PC-9 (cell line): ENCODE measurements around the gene GCLM. TPM values are rescaled to one million over a fixed set of nuclear protein-coding genes. Genes with fewer than 3 reads are reported as not detected.

Experiments used
- BruUV-seq: library from RNA; stranded (reverse); fragments of 400-500 nt; replicated peaks from 2 replicates; lab custom pipeline; 2021; lab: Mats Ljungman, UMichigan
- CTCF ChIA-PET: fragments of 300-600 bp; sonication (Branson Sonifier 250); formaldehyde crosslinking; loops from one replicate; lab custom pipeline; 2022; ENCODE audit warnings: antibody characterized with exemption; lab: Charles Lee
- POLR2A ChIA-PET: fragments of 300-600 bp; sonication (Branson Sonifier 250); formaldehyde crosslinking; loops from one replicate; lab custom pipeline; 2022; ENCODE audit warnings: antibody characterized with exemption; ENCODE audit not compliant: unreplicated experiment; lab: Charles Lee
- DNase-seq, 2 experiments: peaks; one replicate each; pipeline versions ENCODE4 v3.0.0 to v3.0.0-alpha.2; 2015 to 2022; ENCODE audit warnings: mixed read lengths in 1 of 2
- H2AFZ ChIP-seq: fragments of 200-600 bp; sonication (generic); 2 replicates; pipeline ENCODE4 v1.8.1; 2017; ENCODE audit warnings: antibody characterized with exemption
- H3F3A ChIP-seq: fragments of 200-600 bp; sonication (generic); 2 replicates; pipeline ENCODE4 v1.8.1; 2017; ENCODE audit warnings: antibody characterized with exemption, mild to moderate bottlenecking, low read depth; ENCODE audit not compliant: insufficient read depth
- H3K27ac ChIP-seq: fragments of 200-600 bp; sonication (generic); 2 replicates; pipeline ENCODE4 v1.6.1; 2016; ENCODE audit warnings: mixed run types
- H3K27me3 ChIP-seq: fragments of 200-600 bp; sonication (generic); 2 replicates; pipeline ENCODE4 v1.6.1; 2016; ENCODE audit warnings: low read depth, mixed run types; ENCODE audit not compliant: insufficient read depth
- H3K36me3 ChIP-seq: fragments of 200-600 bp; sonication (generic); 2 replicates; pipeline ENCODE4 v1.6.1; 2016; ENCODE audit warnings: low read depth, mixed run types
- H3K4me1 ChIP-seq: fragments of 200-600 bp; sonication (generic); replicated peaks from 2 replicates; pipeline ENCODE4 v1.6.1; 2016; ENCODE audit warnings: mixed run types; ENCODE audit not compliant: insufficient read depth
- H3K4me2 ChIP-seq: fragments of 200-600 bp; sonication (generic); 2 replicates; pipeline ENCODE4 v1.6.1; 2017; ENCODE audit warnings: mixed run types
- H3K4me3 ChIP-seq: fragments of 200-600 bp; sonication (generic); 2 replicates; pipeline ENCODE4 v1.6.1; 2016; ENCODE audit warnings: mixed run types
- H3K79me2 ChIP-seq: fragments of 200-600 bp; sonication (generic); 2 replicates; pipeline ENCODE4 v1.6.1; 2017; ENCODE audit warnings: low read depth, mixed run types
- H3K9me2 ChIP-seq: fragments of 200-600 bp; sonication (generic); 2 replicates; pipeline ENCODE4 v1.8.1; 2017; ENCODE audit warnings: mild to moderate bottlenecking; ENCODE audit not compliant: insufficient read depth
- H3K9me3 ChIP-seq: fragments of 200-600 bp; sonication (generic); 2 replicates; pipeline ENCODE4 v1.8.1; 2016; ENCODE audit warnings: low read depth; ENCODE audit not compliant: insufficient read depth
- H4K20me1 ChIP-seq: fragments of 200-600 bp; sonication (generic); 2 replicates; pipeline ENCODE4 v1.8.1; 2017; ENCODE audit not compliant: insufficient read depth
- EZH2 ChIP-seq: fragments of 200-600 bp; sonication (generic); IDR thresholded peaks from 2 replicates; pipeline ENCODE4 v1.8.0; 2017; ENCODE audit warnings: antibody characterized with exemption, low read depth
- intact Hi-C: fragments of 100-400 bp; cut with micrococcal nuclease; formaldehyde crosslinking; loops from one replicate; pipeline ENCODE4 v1.10.0; 2022; ENCODE audit not compliant: unreplicated experiment
- total RNA-seq: library from RNA; stranded (reverse); gene quantifications from 2 replicates; pipeline ENCODE4 v1.2.3, GENCODE V29; 2021
- TF ChIP-seq, protein P1 (sequence below): fragments of 200-600 bp; sonication (generic); conservative IDR thresholded peaks from 2 replicates; pipeline ENCODE4 v1.6.1; 2017; ENCODE audit warnings: mixed run types, antibody characterized with exemption, mild to moderate bottlenecking, moderate library complexity

Gene GCLM
- total RNA-seq, 1 experiment from 2014 or later = 270 TPM

DNA sequence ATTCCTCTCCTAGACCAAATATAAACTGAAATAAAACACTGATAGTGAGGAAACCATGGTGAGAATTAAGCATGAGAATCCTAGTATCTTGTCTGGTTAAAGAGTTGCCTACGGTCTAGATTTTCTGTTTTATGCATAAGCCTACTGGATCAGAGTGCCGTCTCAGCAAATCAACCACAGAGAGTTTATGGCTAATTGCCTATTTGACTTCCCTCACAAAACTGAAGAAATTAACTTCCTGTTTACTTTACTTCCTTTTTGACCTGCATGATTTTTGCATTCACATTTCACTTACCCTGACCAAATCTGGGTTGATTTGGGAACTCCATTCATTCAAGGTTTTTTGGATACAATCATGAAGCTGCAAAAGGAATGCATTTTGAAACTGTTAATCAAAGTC lies 5.0 kb downstream of the GCLM start:
- BruUV-seq = no TSS peak

DNA sequence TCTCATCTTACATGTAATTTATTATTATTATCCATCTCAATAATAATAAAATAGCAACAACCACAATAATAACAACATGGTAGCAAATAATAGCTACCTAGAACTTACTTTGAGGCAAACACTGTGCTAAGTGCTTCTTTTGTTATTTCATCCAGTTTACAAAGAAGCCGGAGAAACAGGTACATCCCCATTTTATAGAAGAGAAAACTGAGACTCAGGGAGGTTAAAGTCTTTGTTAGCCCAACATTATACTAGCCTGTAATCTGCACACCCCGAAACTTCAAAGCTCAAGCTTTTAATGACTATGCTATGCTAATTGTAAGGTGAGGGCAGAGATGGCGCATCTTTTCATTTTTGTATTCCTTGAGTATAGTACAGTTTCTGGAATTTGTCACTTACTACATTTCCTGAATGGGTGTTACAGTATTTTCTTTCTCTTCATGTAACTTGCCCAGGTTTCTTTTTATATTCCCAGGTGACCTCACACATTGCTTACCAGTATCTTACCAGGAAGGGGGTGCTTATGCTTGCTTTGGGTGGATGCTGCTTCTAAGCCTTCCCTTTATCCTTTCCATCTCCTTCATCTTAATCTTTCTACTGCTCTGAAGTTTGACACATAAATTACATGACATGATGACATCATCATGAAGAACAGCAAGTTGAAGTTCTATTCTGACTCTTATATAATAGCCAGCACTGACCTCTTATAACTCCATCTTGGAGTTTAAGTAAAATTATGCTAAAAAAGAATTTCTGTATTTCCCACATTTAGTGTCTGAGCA lies 8.3 kb downstream of the GCLM start:
- Histone ChIP-seq H3F3A (peaks cover 85% of the 10 kb centered on the region), H4K20me1 (peaks cover 77% of the 10 kb centered on the region), H3K36me3 (peaks cover 78% of the 10 kb centered on the region), H3K9me3 (no peaks in the 10 kb centered on the region), H3K27ac (no peak overlapping the region), H2AFZ (no peak overlapping the region), H3K27me3 (no peaks in the 10 kb centered on the region), H3K4me3 (no peak overlapping the region), H3K9me2 (no peaks in the 10 kb centered on the region), H3K4me1 (peaks cover 25% of the 10 kb centered on the region), H3K79me2 (peaks cover 95% of the 10 kb centered on the region), H3K4me2 (no peak overlapping the region)
- no TSS peak for BruUV-seq
- intact Hi-C loops = loop anchor here (5.0 kb wide), 1 partner anchor 561 kb away; no protein-coding TSS in a partner anchor
- DNase-seq = peak in 1 of 2 experiments; percentile 31
- TF ChIP-seq EZH2 = no peak
- TF ChIP-seq, protein P1, sequence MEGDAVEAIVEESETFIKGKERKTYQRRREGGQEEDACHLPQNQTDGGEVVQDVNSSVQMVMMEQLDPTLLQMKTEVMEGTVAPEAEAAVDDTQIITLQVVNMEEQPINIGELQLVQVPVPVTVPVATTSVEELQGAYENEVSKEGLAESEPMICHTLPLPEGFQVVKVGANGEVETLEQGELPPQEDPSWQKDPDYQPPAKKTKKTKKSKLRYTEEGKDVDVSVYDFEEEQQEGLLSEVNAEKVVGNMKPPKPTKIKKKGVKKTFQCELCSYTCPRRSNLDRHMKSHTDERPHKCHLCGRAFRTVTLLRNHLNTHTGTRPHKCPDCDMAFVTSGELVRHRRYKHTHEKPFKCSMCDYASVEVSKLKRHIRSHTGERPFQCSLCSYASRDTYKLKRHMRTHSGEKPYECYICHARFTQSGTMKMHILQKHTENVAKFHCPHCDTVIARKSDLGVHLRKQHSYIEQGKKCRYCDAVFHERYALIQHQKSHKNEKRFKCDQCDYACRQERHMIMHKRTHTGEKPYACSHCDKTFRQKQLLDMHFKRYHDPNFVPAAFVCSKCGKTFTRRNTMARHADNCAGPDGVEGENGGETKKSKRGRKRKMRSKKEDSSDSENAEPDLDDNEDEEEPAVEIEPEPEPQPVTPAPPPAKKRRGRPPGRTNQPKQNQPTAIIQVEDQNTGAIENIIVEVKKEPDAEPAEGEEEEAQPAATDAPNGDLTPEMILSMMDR = no peak
- ChIA-PET POLR2A (interaction anchor here (1.0 kb wide), 1 partner anchor 167 kb away, joined by 3 read pairs; no protein-coding TSS in a partner anchor), CTCF (no interaction called here)

More for the DNA sequence above, 5.0 kb downstream of the GCLM start:
- peaks cover 55% of the 10 kb centered on the region for H3F3A ChIP-seq
- H4K20me1 ChIP-seq = peaks cover 81% of the 10 kb centered on the region
- peak overlapping the region; percentile 68; the same call in 1 of the 2 replicates for H3K4me3 ChIP-seq
- CTCF ChIA-PET = no interaction called here
- H3K27ac ChIP-seq = peak overlapping the region; percentile 80
- DNase-seq = peak in 1 of 2 experiments; percentile 28
- H3K4me1 ChIP-seq = peaks cover 37% of the 10 kb centered on the region
- intact Hi-C loops = loop anchor here (5.0 kb wide), 1 partner anchor 558 kb away; no protein-coding TSS in a partner anchor
- peak overlapping the region; percentile 92 for H3K4me2 ChIP-seq
- TF ChIP-seq EZH2 = no peak
- TF ChIP-seq, protein P1 = no peak
- no peaks in the 10 kb centered on the region for H3K9me2 ChIP-seq
- H3K27me3 ChIP-seq = no peaks in the 10 kb centered on the region
- POLR2A ChIA-PET = interaction anchor here (0.6 kb wide), 1 partner anchor 214 kb away, joined by 3 read pairs; no protein-coding TSS in a partner anchor
- H3K36me3 ChIP-seq = peaks cover 73% of the 10 kb centered on the region
- no peak overlapping the region for H2AFZ ChIP-seq
- H3K79me2 ChIP-seq = peaks cover 98% of the 10 kb centered on the region
- no peaks in the 10 kb centered on the region for H3K9me3 ChIP-seq

DNA sequence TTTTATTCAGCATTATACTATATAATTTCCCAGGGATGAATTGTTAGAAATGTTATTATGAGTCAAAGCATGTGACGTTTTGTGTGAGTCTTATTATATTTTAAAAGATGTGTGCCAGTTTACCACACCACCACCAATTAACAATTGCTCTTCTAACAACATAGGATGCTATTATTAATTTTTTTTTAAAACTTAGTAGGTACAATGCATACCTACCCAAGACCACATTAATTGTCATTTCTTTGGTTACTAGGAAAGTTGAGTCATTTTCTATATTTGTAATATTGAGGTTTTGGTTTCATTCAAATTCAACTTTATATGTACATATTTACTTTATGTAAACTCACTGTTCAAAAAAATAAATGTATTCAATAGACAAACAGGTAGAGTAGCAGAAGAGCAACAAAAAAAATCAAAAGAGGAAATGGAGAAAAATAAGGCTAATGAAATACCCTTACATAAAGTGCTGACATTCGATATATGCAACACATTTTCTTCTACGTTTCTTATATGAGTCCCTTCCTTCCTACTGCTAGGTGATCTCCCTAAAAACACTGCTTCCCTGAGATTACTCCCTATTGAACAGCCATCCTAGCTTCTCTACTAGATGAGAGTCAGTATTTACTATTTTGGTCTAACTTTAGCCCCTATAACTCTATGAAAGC lies 9.6 kb downstream of the GCLM start:
- Histone ChIP-seq H3K27me3 (no peaks in the 10 kb centered on the region), H3K79me2 (peaks cover 90% of the 10 kb centered on the region), H3F3A (peaks cover 89% of the 10 kb centered on the region), H2AFZ (no peak overlapping the region), H3K4me1 (peaks cover 13% of the 10 kb centered on the region), H3K9me3 (no peaks in the 10 kb centered on the region), H3K36me3 (peaks cover 80% of the 10 kb centered on the region), H3K9me2 (no peaks in the 10 kb centered on the region), H3K4me3 (no peak overlapping the region), H4K20me1 (peaks cover 66% of the 10 kb centered on the region), H3K4me2 (no peak overlapping the region), H3K27ac (peak overlapping the region; percentile 12; the same call in 1 of the 2 replicates)
- intact Hi-C loops = loop anchor here (5.0 to 10.0 kb wide), 2 partner anchors 295 to 563 kb away; no protein-coding TSS in a partner anchor
- DNase-seq = peak in 1 of 2 experiments; percentile 30
- TF ChIP-seq EZH2 = no peak
- TF ChIP-seq, protein P1 = no peak
- ChIA-PET CTCF (no interaction called here), POLR2A (interaction anchor here (0.7 kb wide), 1 partner anchor 146 kb away, joined by 9 read pairs; no protein-coding TSS in a partner anchor)
- BruUV-seq = no TSS peak
